ENCODE data around the gene ADRA2B. TPM values are rescaled to one million over a fixed set of nuclear protein-coding genes. Genes with fewer than 3 reads are reported as not detected.

ADRA2B gene
- total and polyA plus RNA-seq, 2 experiments from 2014 or later = 0.66 to 0.87 TPM

DNA sequence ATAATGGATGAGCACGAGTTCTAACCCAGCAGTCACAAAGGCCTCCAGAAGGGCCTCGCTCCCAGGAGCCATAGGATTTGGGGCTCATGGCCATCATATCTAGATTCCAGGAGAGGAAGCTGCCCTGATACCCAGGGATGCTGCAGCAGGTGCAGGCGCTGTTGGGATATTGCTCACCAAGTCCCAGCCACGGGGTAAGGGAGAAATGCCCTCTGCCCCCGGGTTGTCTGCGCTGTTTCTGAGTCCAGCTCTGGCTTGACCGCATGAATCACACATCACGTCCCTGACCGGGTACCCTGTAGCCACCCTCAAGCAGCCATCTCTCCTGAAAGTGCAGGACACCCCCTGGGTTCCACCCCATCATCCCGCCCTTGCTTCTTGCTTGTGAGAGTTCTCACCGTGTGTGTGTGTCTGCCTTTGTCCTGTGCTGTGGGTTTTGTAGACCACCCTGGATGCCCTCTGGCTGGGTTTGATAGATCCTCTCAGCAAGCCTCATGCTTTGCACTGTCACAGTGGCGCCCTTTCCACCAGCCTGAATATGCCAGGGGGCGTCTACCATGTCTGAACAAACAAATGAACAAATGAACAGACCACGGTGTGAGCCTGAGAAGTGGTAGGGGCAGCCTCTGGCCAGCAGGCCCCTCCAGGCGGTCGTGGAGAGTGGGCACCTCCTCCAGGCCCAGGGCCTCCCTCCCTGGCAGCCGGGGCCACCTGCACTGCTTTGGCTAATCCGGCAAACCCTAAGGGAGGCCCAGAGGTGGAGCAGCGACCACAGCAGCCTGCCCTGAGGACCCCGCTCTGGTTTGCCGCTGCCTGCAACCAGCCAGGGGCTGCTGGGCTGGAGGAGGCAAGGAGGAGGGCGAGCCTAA lies 32.1 kb downstream of the ADRA2B start:
- Histone ChIP-seq H3K9me3 (ENCODE audit: low read depth) (no peaks in the 10 kb centered on the region), H3K36me3 (replicated peaks; ENCODE audit: insufficient read depth, low read depth) (no peaks in the 10 kb centered on the region), H2AFZ (no peak overlapping the region), H3K27ac (no peak overlapping the region), H3K4me3 (no peak overlapping the region), H3K9me2 (replicated peaks; ENCODE audit: insufficient read depth) (no peaks in the 10 kb centered on the region), H3K27me3 (no peaks in the 10 kb centered on the region), H3K79me2 (no peaks in the 10 kb centered on the region), H3K4me1 (ENCODE audit: insufficient read depth) (no peaks in the 10 kb centered on the region), H4K20me1 (ENCODE audit: insufficient read depth, poor library complexity, severe bottlenecking) (no peaks in the 10 kb centered on the region), H3K4me2 (no peak overlapping the region)
- DNase-seq (ENCODE audit: low spot score) = no peak
- TF ChIP-seq EZH2phosphoT487 (IDR thresholded peaks at IDR 0.05; ENCODE audit: low read depth, severe bottlenecking, unreplicated experiment) = no peak
- TF ChIP-seq EZH2 (IDR thresholded peaks at IDR 0.05; ENCODE audit: borderline replicate concordance) = no peak
- TF ChIP-seq, protein P1, sequence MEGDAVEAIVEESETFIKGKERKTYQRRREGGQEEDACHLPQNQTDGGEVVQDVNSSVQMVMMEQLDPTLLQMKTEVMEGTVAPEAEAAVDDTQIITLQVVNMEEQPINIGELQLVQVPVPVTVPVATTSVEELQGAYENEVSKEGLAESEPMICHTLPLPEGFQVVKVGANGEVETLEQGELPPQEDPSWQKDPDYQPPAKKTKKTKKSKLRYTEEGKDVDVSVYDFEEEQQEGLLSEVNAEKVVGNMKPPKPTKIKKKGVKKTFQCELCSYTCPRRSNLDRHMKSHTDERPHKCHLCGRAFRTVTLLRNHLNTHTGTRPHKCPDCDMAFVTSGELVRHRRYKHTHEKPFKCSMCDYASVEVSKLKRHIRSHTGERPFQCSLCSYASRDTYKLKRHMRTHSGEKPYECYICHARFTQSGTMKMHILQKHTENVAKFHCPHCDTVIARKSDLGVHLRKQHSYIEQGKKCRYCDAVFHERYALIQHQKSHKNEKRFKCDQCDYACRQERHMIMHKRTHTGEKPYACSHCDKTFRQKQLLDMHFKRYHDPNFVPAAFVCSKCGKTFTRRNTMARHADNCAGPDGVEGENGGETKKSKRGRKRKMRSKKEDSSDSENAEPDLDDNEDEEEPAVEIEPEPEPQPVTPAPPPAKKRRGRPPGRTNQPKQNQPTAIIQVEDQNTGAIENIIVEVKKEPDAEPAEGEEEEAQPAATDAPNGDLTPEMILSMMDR (IDR thresholded peaks at IDR 0.05; ENCODE audit: poor library complexity) = no peak
- 88% methylated on average over 22 of the region's 22 CpGs for WGBS (ENCODE audit: low lambda C conversion rate, missing lambda C conversion rate)

- Histone ChIP-seq H2AFZ (no peak overlapping the region), H3K27me3 (no peaks in the 10 kb centered on the region), H3K27ac (no peak overlapping the region), H3K36me3 (replicated peaks; ENCODE audit: insufficient read depth, low read depth) (no peaks in the 10 kb centered on the region), H3K79me2 (no peaks in the 10 kb centered on the region), H4K20me1 (ENCODE audit: insufficient read depth, poor library complexity, severe bottlenecking) (no peaks in the 10 kb centered on the region), H3K4me3 (no peak overlapping the region), H3K4me2 (no peak overlapping the region), H3K9me3 (ENCODE audit: low read depth) (no peaks in the 10 kb centered on the region), H3K4me1 (ENCODE audit: insufficient read depth) (no peaks in the 10 kb centered on the region), H3K9me2 (replicated peaks; ENCODE audit: insufficient read depth) (no peaks in the 10 kb centered on the region)
- 88% methylated on average over 9 of the region's 9 CpGs for WGBS (ENCODE audit: low lambda C conversion rate, missing lambda C conversion rate)
- no peak for DNase-seq (ENCODE audit: low spot score)
- TF ChIP-seq, protein P1 (IDR thresholded peaks at IDR 0.05; ENCODE audit: poor library complexity) = no peak
- no peak for TF ChIP-seq EZH2phosphoT487 (IDR thresholded peaks at IDR 0.05; ENCODE audit: low read depth, severe bottlenecking, unreplicated experiment)
- no peak for TF ChIP-seq EZH2 (IDR thresholded peaks at IDR 0.05; ENCODE audit: borderline replicate concordance)
Observed at GRCh38 chr2:96083064-96083939, 33.1 kb downstream of the ADRA2B start.

- Histone ChIP-seq H3K27me3 (no peaks in the 10 kb centered on the region), H3K36me3 (replicated peaks; ENCODE audit: insufficient read depth, low read depth) (no peaks in the 10 kb centered on the region), H3K9me2 (replicated peaks; ENCODE audit: insufficient read depth) (no peaks in the 10 kb centered on the region), H2AFZ (no peak overlapping the region), H4K20me1 (ENCODE audit: insufficient read depth, poor library complexity, severe bottlenecking) (no peaks in the 10 kb centered on the region), H3K9me3 (ENCODE audit: low read depth) (no peaks in the 10 kb centered on the region), H3K4me1 (ENCODE audit: insufficient read depth) (no peaks in the 10 kb centered on the region), H3K27ac (no peak overlapping the region), H3K79me2 (no peaks in the 10 kb centered on the region), H3K4me2 (no peak overlapping the region), H3K4me3 (no peak overlapping the region)
- no peak for DNase-seq (ENCODE audit: low spot score)
- no peak for TF ChIP-seq EZH2 (IDR thresholded peaks at IDR 0.05; ENCODE audit: borderline replicate concordance)
- no peak for TF ChIP-seq EZH2phosphoT487 (IDR thresholded peaks at IDR 0.05; ENCODE audit: low read depth, severe bottlenecking, unreplicated experiment)
- TF ChIP-seq, protein P1 (IDR thresholded peaks at IDR 0.05; ENCODE audit: poor library complexity) = no peak
- 92% methylated on average over 14 of the region's 14 CpGs for WGBS (ENCODE audit: low lambda C conversion rate, missing lambda C conversion rate)
Observed at GRCh38 chr2:96082211-96083063, 33.9 kb downstream of the ADRA2B start.
